Effector CD8-positive, alpha-beta T cell (primary cell): Measurements from ENCODE around the gene C20orf202.
"Not testable (repeated sequence)": the region's sequence is repeated elsewhere in the genome, so short reads cannot be mapped to it uniquely, and the experiment has no call there.

ENCODE experiments used
- DNase-seq: peaks from one replicate; lab custom pipeline; 2025; lab: John Stamatoyannopoulos, UW

The C20orf202 gene

GRCh38 chr20:1247689-1248088 lies 44.4 kb downstream of the C20orf202 start:
- DNase-seq: no peak

- not testable (repeated sequence) for DNase-seq
Measured at GRCh38 chr20:1250282-1250681, 47.0 kb downstream of the C20orf202 start.

GRCh38 chr20:1252416-1252815 lies 49.2 kb downstream of the C20orf202 start:
- no peak for DNase-seq

GRCh38 chr20:1254254-1254653 lies 51.0 kb downstream of the C20orf202 start:
- no peak for DNase-seq

- DNase-seq: no peak
Measured at GRCh38 chr20:1255675-1256074, 52.4 kb downstream of the C20orf202 start.
